Right lobe of liver (tissue), 6 donors: ENCODE results near the gene INSR. TPM values are rescaled to one million over a fixed set of nuclear protein-coding genes. Genes with fewer than 3 reads are reported as not detected.

Source experiments
- ATAC-seq, 4 donors: fragments of 200-7000 bp; cut with Tn5 transposase; one replicate each; pipeline ENCODE4 v1.9.1; 2020; ENCODE audit warnings: mild to moderate bottlenecking in 4 of 4, moderate library complexity in 4 of 4
- DNase-seq, 3 donors: peaks; one replicate each; pipeline ENCODE4 v3.0.0-alpha.2; 2020
- H3K27ac ChIP-seq, 3 donors: fragments of 200-600 bp; one replicate each; pipeline ENCODE4 v1.8.0; 2022
- H3K27me3 ChIP-seq, 2 donors: fragments of 200-600 bp; one replicate each; pipeline ENCODE4 v1.8.0; 2022
- H3K36me3 ChIP-seq, 4 donors: fragments of 200-600 bp; sonication (generic) in 1 of 4; one replicate each; pipeline versions ENCODE4 v1.5.1 to v1.8.0; 2017 to 2022; ENCODE audit warnings: control low read depth in 1 of 4
- H3K4me1 ChIP-seq, 4 donors: fragments of 200-600 bp; sonication (generic) in 1 of 4; one replicate each; pipeline versions ENCODE4 v1.5.1 to v1.8.0; 2017 to 2022; ENCODE audit warnings: control low read depth in 1 of 4
- H3K4me3 ChIP-seq, 3 donors: fragments of 200-600 bp; one replicate each; pipeline ENCODE4 v1.8.0; 2022
- H3K9me3 ChIP-seq, 4 donors: fragments of 200-600 bp; sonication (generic) in 1 of 4; one replicate each; pipeline versions ENCODE4 v1.5.1 to v1.8.0; 2017 to 2022; ENCODE audit warnings: control low read depth in 1 of 4
- POLR2A ChIP-seq: fragments of 450-650 bp; IDR thresholded peaks from one replicate; pipeline ENCODE4 v1.6.1; 2017; ENCODE audit warnings: antibody characterized with exemption, mild to moderate bottlenecking
- WGBS: methylation state at CpG from one replicate; pipeline ENCODE4 v1.1.6; 2018; ENCODE audit warnings: low coverage, low lambda C conversion rate; ENCODE audit not compliant: insufficient coverage; ENCODE audit errors: missing lambda C conversion rate; 5-methylcytosine and 5-hydroxymethylcytosine counted together
- intact Hi-C, 2 donors: fragments of 100-400 bp; cut with DNase I; formaldehyde crosslinking; loops; one replicate each; pipeline versions ENCODE4 v1.11.2 to v1.14.1; 2022
- total RNA-seq, 6 experiments: library from RNA; depleted of rRNA in 2 of 6; stranded (reverse); fragments of >200 nt in 2 of 6; fragmentation: NEBNext Ultra II Directional in 3 of 6; extraction: Animal tissue kit (Norgen Biotek cat#: 25700) in 3 of 6; gene quantifications; one replicate each; pipeline versions ENCODE4 v1.1.0 to v1.2.4, GENCODE V29; 2016 to 2023
- TF ChIP-seq, protein P1 (sequence below), 4 donors: fragments of 200-600 bp in 3 of 4; fragments of 450-650 bp in 1 of 4; IDR thresholded peaks; one replicate each; pipeline versions ENCODE4 v1.5.1 to v1.8.0; 2016 to 2022; ENCODE audit warnings: antibody characterized with exemption in 4 of 4, mild to moderate bottlenecking in 2 of 4
- donor health status: DM: no; HTN: yes; CAD: no.
- donor health status: DM: no; HTN: no; CAD: no.
- donor health status: DM: no; HTN: no; CAD: no.
- donor health status: DM: no; HTN: yes; CAD: no.
- donor health status: DM: no; HTN: yes; CAD: no.

Gene INSR
- total RNA-seq, 6 experiments from 2014 or later: 82.7 to 121 (median 106) TPM

DNA sequence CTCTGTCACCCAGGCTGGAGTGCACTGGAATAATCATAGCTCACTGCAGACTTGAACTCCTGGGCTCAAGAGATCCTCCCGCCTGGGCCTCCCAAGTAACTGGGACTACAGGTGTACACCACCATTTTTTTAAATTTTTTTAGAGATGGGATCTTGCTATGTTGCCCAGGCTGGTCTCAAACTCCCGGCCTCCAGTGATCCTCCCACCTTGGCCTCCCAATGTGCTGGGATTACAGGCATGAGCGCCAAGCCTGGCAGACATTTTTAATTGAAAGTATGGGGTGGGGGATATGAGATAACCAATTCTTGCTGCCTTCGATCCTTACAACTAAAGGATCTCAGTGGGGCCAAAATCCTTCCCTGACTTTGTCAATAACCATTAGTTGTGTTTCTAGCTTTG, 132.9 kb downstream of the INSR start:
- Histone ChIP-seq H3K9me3 (no peaks in the 10 kb centered on the region), H3K27me3 (no peaks in the 10 kb centered on the region), H3K36me3 (peaks cover 9 to 75% (median 36%) of the 10 kb centered on the region in 4 donors), H3K4me1 (no peaks in the 10 kb centered on the region), H3K4me3 (no peak overlapping the region), H3K27ac (no peak overlapping the region)
- no peak for TF ChIP-seq POLR2A
- DNase-seq: peak in 1 of 3 donors; percentile 2
- ATAC-seq: no peak
- intact Hi-C loops: no loop called here
- WGBS: no CpG with 5 or more reads among the region's 4 CpGs

DNA sequence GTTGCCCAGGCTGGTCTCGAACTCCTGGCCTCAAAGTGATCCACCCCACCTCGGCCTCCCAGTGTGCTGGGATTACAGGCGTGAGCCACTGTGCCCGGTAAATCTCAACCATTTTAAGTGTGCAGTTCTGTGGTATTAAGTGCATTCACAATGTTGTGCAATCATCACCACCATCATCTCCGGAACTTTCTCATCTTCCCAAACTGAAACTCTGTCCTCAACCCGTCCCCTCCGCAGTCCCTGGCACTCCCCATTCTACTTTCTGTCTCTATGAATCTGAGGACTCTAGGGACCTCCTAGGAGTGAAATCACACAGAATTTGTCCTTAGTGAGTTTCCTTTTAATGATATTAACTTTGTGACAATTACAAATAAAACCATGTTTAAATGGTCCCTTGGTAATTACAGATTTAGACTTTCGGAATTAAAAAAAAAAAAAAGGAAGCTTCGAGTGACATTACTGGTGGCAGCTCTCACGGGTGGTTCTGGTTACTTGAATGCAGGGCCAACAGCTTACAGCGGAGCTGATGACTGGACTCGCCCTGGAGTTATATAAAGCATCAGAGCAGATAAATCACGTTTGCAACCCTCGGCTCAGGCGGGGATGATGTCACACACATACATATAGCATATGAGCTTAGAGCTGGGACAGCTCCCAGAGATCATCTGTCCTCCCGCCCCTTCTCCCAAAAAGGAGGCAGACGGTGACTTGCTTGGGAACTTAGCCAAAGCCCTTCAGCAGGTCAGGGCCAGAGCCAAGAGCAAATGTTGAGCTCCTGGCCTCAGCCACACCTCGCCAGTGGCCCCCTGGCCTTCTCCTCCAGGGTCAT, 134.9 kb downstream of the INSR start:
- Histone ChIP-seq H3K27ac (no peak overlapping the region), H3K4me3 (no peak overlapping the region), H3K36me3 (peaks cover 9 to 66% (median 33%) of the 10 kb centered on the region in 4 donors), H3K9me3 (no peaks in the 10 kb centered on the region), H3K27me3 (no peaks in the 10 kb centered on the region), H3K4me1 (no peaks in the 10 kb centered on the region)
- intact Hi-C loops: no loop called here
- DNase-seq (peak in 1 of 3 donors; percentile 26), ATAC-seq (peak; percentile 7 to 55 (median 33))
- TF ChIP-seq POLR2A: no peak
- TF ChIP-seq, protein P1, sequence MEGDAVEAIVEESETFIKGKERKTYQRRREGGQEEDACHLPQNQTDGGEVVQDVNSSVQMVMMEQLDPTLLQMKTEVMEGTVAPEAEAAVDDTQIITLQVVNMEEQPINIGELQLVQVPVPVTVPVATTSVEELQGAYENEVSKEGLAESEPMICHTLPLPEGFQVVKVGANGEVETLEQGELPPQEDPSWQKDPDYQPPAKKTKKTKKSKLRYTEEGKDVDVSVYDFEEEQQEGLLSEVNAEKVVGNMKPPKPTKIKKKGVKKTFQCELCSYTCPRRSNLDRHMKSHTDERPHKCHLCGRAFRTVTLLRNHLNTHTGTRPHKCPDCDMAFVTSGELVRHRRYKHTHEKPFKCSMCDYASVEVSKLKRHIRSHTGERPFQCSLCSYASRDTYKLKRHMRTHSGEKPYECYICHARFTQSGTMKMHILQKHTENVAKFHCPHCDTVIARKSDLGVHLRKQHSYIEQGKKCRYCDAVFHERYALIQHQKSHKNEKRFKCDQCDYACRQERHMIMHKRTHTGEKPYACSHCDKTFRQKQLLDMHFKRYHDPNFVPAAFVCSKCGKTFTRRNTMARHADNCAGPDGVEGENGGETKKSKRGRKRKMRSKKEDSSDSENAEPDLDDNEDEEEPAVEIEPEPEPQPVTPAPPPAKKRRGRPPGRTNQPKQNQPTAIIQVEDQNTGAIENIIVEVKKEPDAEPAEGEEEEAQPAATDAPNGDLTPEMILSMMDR (IDR thresholded peaks at IDR 0.05): no peak
- WGBS: 76% methylated on average over 13 of the region's 18 CpGs

DNA sequence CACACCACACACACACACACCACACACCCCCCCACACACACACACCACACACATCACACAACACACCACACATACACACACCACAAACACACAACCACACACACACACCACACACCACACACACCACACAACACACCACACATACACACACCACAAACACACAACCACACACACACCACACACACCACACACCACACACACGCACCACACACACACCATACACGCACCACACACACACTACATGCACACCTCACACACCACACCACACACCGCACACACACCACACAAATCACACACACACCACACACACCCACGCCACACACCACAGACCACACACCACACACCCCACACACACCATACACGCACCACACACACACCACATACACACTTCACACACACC, 141.2 kb downstream of the INSR start:
- Histone ChIP-seq H3K27me3 (no peaks in the 10 kb centered on the region), H3K36me3 (peaks cover 0 to 26% (median 9%) of the 10 kb centered on the region in 4 donors), H3K4me1 (peaks cover 0 to 16% (median 0%) of the 10 kb centered on the region in 4 donors), H3K9me3 (no peaks in the 10 kb centered on the region), H3K27ac (no peak overlapping the region), H3K4me3 (no peak overlapping the region)
- intact Hi-C loops: no loop called here
- ATAC-seq (peak in 3 of 4 donors; percentile 6 to 31 (median 19)), DNase-seq (peak in 1 of 3 donors; percentile 33)
- WGBS: 61% methylated on average over 5 of the region's 5 CpGs
- no peak for TF ChIP-seq POLR2A
- TF ChIP-seq, protein P1 (IDR thresholded peaks at IDR 0.05): no peak

DNA sequence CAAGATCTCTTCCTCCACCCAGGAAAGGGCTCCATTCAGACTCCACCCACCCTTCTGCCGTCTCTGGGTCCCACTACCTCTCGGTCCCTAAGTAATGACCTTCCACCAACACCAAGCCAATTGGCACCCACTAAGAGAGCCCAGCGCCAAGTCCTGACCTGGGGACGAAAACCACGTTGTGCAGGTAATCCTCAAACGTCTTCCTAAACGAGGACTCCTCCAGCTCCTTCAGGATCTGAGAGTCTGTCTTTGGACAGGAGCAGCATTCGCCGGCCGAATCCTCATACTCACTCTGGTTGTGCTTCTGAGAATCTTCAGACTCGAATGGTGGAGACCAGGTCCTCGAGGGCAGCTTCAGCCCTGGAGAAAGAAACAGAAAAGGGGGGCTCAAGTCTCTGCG, 141.6 kb downstream of the INSR start:
- DNase-seq (peak; percentile 41 to 72 (median 71)), ATAC-seq (peak; percentile 64 to 82 (median 79))
- Histone ChIP-seq H3K36me3 (peaks cover 0 to 22% (median 8%) of the 10 kb centered on the region in 4 donors), H3K27ac (peak overlapping the region in 2 of 3 donors; percentile 45 to 57), H3K9me3 (no peaks in the 10 kb centered on the region), H3K4me1 (peaks cover 0 to 16% (median 0%) of the 10 kb centered on the region in 4 donors), H3K27me3 (no peaks in the 10 kb centered on the region), H3K4me3 (no peak overlapping the region)
- TF ChIP-seq, protein P1 (IDR thresholded peaks at IDR 0.05): no peak
- no peak for TF ChIP-seq POLR2A
- intact Hi-C loops: no loop called here
- WGBS: 38% methylated on average over 6 of the region's 13 CpGs
